ENCODE data around the gene SMIM1.
"Not testable (repeated sequence)": the region's sequence is repeated elsewhere in the genome, so short reads cannot be mapped to it uniquely, and the experiment has no call there.

SMIM1 gene

GRCh38 chr1:3803905-3804626 lies 31.5 kb downstream of the SMIM1 start:
- H3K27me3 ChIP-seq (ENCODE audit: insufficient read depth, low read length, poor library complexity, severe bottlenecking) = peaks cover 9% of the 10 kb centered on the region
- no peak overlapping the region for H2AFZ ChIP-seq (ENCODE audit: low read length)
- H4K20me1 ChIP-seq (ENCODE audit: insufficient read depth, low read length, poor library complexity, severe bottlenecking) = no peaks in the 10 kb centered on the region
- no peak overlapping the region for H3K9ac ChIP-seq (ENCODE audit: low read depth, low read length, poor library complexity, severe bottlenecking)
- no peaks in the 10 kb centered on the region for H3K9me2 ChIP-seq (replicated peaks; ENCODE audit: low read depth, low read length)
- no peaks in the 10 kb centered on the region for H3K36me3 ChIP-seq (ENCODE audit: insufficient read depth, low read length)
- TF ChIP-seq EZH2phosphoT487 (IDR thresholded peaks at IDR 0.05; ENCODE audit: borderline replicate concordance) (no peak), CTCF (conservative IDR thresholded peaks at IDR 0.05; ENCODE audit: low read length) (no peak)
- H3K4me2 ChIP-seq (ENCODE audit: low read depth, low read length, poor library complexity, severe bottlenecking) = no peak overlapping the region
- H3K4me1 ChIP-seq (ENCODE audit: insufficient read depth, low read length, poor library complexity, severe bottlenecking) = no peaks in the 10 kb centered on the region
- no peaks in the 10 kb centered on the region for H3K79me2 ChIP-seq (ENCODE audit: insufficient read depth, low read length)
- no peaks in the 10 kb centered on the region for H3F3A ChIP-seq (ENCODE audit: low read depth)
- no peaks in the 10 kb centered on the region for H3K9me3 ChIP-seq (ENCODE audit: insufficient read depth, low read depth, low read length)
- no peak overlapping the region for H3K4me3 ChIP-seq (ENCODE audit: low read length, poor library complexity, severe bottlenecking)

- H3K9me3 ChIP-seq (ENCODE audit: insufficient read depth, low read depth, low read length); H2AFZ ChIP-seq (ENCODE audit: low read length): not testable (repeated sequence)
Measured at GRCh38 chr1:3804627-3804944, 32.0 kb downstream of the SMIM1 start.

GRCh38 chr1:3805038-3805437 lies 32.5 kb downstream of the SMIM1 start:
- Histone ChIP-seq H2AFZ (ENCODE audit: low read length) (no peak overlapping the region), H3K9me3 (ENCODE audit: insufficient read depth, low read depth, low read length) (no peaks in the 10 kb centered on the region), H3F3A (ENCODE audit: low read depth) (no peaks in the 10 kb centered on the region), H3K9ac (ENCODE audit: low read depth, low read length, poor library complexity, severe bottlenecking) (no peak overlapping the region), H3K79me2 (ENCODE audit: insufficient read depth, low read length) (no peaks in the 10 kb centered on the region), H3K4me2 (ENCODE audit: low read depth, low read length, poor library complexity, severe bottlenecking) (no peak overlapping the region), H3K9me2 (replicated peaks; ENCODE audit: low read depth, low read length) (no peaks in the 10 kb centered on the region), H3K27me3 (ENCODE audit: insufficient read depth, low read length, poor library complexity, severe bottlenecking) (peaks cover 3% of the 10 kb centered on the region), H3K36me3 (ENCODE audit: insufficient read depth, low read length) (no peaks in the 10 kb centered on the region), H3K4me3 (ENCODE audit: low read length, poor library complexity, severe bottlenecking) (no peak overlapping the region), H4K20me1 (ENCODE audit: insufficient read depth, low read length, poor library complexity, severe bottlenecking) (no peaks in the 10 kb centered on the region), H3K4me1 (ENCODE audit: insufficient read depth, low read length, poor library complexity, severe bottlenecking) (no peaks in the 10 kb centered on the region)
- TF ChIP-seq CTCF (conservative IDR thresholded peaks at IDR 0.05; ENCODE audit: low read length) (no peak), EZH2phosphoT487 (IDR thresholded peaks at IDR 0.05; ENCODE audit: borderline replicate concordance) (no peak)

More at GRCh38 chr1:3804627-3804944, 32.0 kb downstream of the SMIM1 start:
- H3K4me2 ChIP-seq (ENCODE audit: low read depth, low read length, poor library complexity, severe bottlenecking); H3K9ac ChIP-seq (ENCODE audit: low read depth, low read length, poor library complexity, severe bottlenecking); H3K36me3 ChIP-seq (ENCODE audit: insufficient read depth, low read length); H3F3A ChIP-seq (ENCODE audit: low read depth); H3K79me2 ChIP-seq (ENCODE audit: insufficient read depth, low read length); H3K4me1 ChIP-seq (ENCODE audit: insufficient read depth, low read length, poor library complexity, severe bottlenecking); H3K4me3 ChIP-seq (ENCODE audit: low read length, poor library complexity, severe bottlenecking); H3K9me2 ChIP-seq (replicated peaks; ENCODE audit: low read depth, low read length); H4K20me1 ChIP-seq (ENCODE audit: insufficient read depth, low read length, poor library complexity, severe bottlenecking); H3K27me3 ChIP-seq (ENCODE audit: insufficient read depth, low read length, poor library complexity, severe bottlenecking): not testable (repeated sequence)

GRCh38 chr1:3807769-3808168 lies 35.2 kb downstream of the SMIM1 start:
- Histone ChIP-seq H3K4me1 (ENCODE audit: insufficient read depth, low read length, poor library complexity, severe bottlenecking) (no peaks in the 10 kb centered on the region), H2AFZ (ENCODE audit: low read length) (no peak overlapping the region), H3K36me3 (ENCODE audit: insufficient read depth, low read length) (no peaks in the 10 kb centered on the region), H4K20me1 (ENCODE audit: insufficient read depth, low read length, poor library complexity, severe bottlenecking) (no peaks in the 10 kb centered on the region), H3K9ac (ENCODE audit: low read depth, low read length, poor library complexity, severe bottlenecking) (no peak overlapping the region), H3K9me2 (replicated peaks; ENCODE audit: low read depth, low read length) (no peaks in the 10 kb centered on the region), H3K27me3 (ENCODE audit: insufficient read depth, low read length, poor library complexity, severe bottlenecking) (no peaks in the 10 kb centered on the region), H3F3A (ENCODE audit: low read depth) (no peaks in the 10 kb centered on the region), H3K79me2 (ENCODE audit: insufficient read depth, low read length) (no peaks in the 10 kb centered on the region), H3K4me2 (ENCODE audit: low read depth, low read length, poor library complexity, severe bottlenecking) (no peak overlapping the region), H3K4me3 (ENCODE audit: low read length, poor library complexity, severe bottlenecking) (no peak overlapping the region), H3K9me3 (ENCODE audit: insufficient read depth, low read depth, low read length) (no peaks in the 10 kb centered on the region)
- no peak for TF ChIP-seq EZH2phosphoT487 (IDR thresholded peaks at IDR 0.05; ENCODE audit: borderline replicate concordance)
- no peak for TF ChIP-seq CTCF (conservative IDR thresholded peaks at IDR 0.05; ENCODE audit: low read length)

All from Loucy (cell line).